Mesodermal cell (in vitro differentiated cells): ENCODE results near the gene PBX1.

Experiments
- H3K27ac ChIP-seq: 2 replicates; pipeline ENCODE4 v1.7.0; 2013; ENCODE audit warnings: mild to moderate bottlenecking, low read depth, low read length, moderate library complexity; ENCODE audit not compliant: severe bottlenecking
- H3K36me3 ChIP-seq: 2 replicates; pipeline ENCODE4 v1.7.1; 2013; ENCODE audit warnings: mild to moderate bottlenecking, low read length, moderate library complexity; ENCODE audit not compliant: control insufficient read depth, insufficient read depth
- H3K4me1 ChIP-seq: one replicate; pipeline ENCODE4 v1.7.1; 2013; ENCODE audit warnings: mild to moderate bottlenecking, low read length; ENCODE audit not compliant: insufficient read depth, control insufficient read depth, poor library complexity, severe bottlenecking
- H3K4me3 ChIP-seq: 2 replicates; pipeline ENCODE4 v1.7.0; 2013; ENCODE audit warnings: low read length, control low read depth, mild to moderate bottlenecking; ENCODE audit not compliant: insufficient read depth, poor library complexity, severe bottlenecking; ENCODE audit errors: extremely low read depth
- H3K9me3 ChIP-seq: 2 replicates; pipeline ENCODE4 v1.7.1; 2013; ENCODE audit warnings: mild to moderate bottlenecking, low read length, moderate library complexity; ENCODE audit not compliant: control insufficient read depth
- WGBS, 2 experiments: methylation state at CpG; one replicate each; pipeline ENCODE4 v1.1.5; 2013; ENCODE audit warnings: missing lambda C conversion rate in 2 of 2; ENCODE audit not compliant: insufficient coverage in 2 of 2; 5-methylcytosine and 5-hydroxymethylcytosine counted together

Gene PBX1

DNA sequence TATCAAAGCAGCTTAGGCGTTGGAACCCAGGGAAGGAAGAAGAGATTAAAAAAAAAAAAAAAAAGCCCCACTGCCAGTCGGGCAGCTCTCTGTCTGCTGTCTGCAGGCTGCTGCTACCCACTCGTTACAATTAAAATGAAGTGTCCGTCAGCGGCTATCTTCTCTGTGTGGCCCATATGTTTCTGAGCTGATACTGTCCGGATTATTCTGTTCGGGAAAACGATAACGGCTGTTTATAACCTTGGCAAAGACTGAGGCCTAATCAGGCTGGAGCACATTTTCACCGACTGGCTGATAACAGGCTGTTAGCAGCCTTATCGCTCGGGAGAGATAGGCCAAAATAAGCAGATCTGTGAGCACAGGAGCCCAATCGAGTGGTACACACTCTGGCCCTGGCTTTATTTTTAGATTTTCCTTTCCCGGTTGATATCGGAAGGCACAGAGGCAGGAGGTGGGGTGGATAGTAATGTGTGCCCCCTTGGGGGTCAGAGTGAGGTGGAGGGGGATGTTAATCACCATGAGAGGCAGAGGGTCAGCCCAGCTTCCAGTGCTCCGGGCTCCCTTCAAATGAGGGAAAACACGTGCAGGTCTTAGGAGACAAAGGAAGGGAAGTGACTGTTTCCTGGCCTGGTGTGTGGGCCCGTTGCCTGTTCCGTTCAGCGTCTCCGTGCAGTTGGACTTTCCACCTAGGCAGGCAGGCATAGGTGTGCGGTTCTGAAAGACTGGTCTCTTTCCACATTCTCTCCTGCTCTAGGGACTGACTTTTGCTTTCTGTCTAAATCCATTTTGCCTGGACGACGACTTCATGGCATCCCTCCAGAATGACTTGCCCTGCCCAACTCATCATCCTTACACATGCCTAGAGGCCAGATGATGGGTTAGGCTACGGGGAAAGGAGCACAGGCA lies 153.4 kb downstream of the PBX1 start:
- H3K36me3 ChIP-seq: no peaks in the 10 kb centered on the region
- no peak overlapping the region for H3K4me3 ChIP-seq
- 75 to 76% methylated on average over 21 to 23 of the region's 25 CpGs for WGBS, 2 experiments
- H3K4me1 ChIP-seq: peaks cover 10% of the 10 kb centered on the region
- no peaks in the 10 kb centered on the region for H3K9me3 ChIP-seq
- H3K27ac ChIP-seq: peak overlapping the region; percentile 62

DNA sequence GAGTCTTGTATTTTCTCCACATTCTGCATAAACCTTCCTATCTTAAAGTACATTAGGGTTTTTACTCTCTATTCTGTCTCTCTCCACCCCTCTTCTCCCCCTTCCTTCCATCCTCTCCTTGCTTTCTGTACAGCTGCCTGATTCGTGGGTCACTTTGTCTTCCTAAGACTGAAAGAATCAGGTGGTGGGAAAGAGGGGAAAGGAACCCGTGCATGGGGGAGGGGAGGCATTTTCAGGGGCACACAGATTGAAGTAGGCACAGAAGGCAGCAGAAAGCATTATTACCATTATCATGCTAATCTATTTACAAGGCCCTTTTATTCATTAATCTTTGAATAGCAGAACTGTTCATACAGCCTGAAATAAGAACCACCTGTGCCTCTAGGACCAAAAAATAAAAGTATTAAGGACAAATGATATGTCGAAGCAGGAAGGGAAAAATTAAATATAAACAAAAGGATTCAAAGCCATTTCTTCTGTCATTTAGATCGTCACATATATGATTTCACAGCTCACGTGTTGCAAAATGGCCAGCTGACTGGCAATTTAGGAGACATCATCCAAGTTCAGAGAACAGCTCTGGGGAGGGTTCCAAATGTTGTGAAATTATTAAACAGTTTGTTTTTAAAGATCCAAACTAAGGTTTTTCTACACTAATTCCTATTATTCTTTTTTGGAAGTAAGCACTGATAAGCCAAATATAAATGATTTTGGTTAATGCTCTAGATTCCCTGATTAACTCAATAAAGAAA lies 154.6 kb downstream of the PBX1 start:
- Histone ChIP-seq H3K4me1 (no peaks in the 10 kb centered on the region), H3K9me3 (no peaks in the 10 kb centered on the region), H3K36me3 (no peaks in the 10 kb centered on the region), H3K4me3 (no peak overlapping the region), H3K27ac (no peak overlapping the region)
- 100% methylated on average over 1 to 2 of the region's 5 CpGs for WGBS, 2 experiments

DNA sequence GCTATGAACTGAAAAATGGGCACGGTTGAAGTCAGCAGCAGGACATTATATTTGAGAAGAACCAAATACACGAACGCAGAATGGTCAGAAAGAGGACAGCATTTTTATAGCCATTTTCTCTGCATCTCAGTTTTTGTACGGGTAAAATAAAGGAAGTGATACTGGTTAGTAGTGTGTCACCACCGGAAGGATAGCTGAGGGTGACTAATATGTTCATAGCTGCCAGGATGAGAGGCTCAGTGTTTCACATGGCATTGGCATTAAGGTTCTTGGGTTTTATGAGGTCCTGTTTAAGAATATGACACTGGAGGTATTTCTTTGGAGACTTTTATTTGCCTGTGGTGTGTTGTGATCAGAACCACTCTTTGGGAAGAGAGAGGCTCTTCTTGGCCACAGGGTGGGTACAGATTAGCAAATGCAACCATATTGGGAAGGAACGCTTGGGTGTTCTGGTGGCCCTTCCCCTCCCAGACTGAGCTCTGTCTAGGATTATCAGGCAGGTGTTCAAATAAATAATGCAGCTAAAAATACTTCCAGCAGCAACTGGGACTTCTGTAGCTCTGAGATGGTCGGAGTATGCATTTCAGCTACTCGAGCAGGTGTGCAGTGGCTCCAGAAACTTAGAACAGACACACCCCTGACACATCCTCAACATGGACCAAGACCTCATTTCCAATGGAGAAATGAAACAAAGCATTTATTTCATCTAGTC lies 158.2 kb downstream of the PBX1 start:
- H3K36me3 ChIP-seq: peaks cover 6% of the 10 kb centered on the region
- 89 to 96% methylated on average over 7 to 8 of the region's 8 CpGs for WGBS, 2 experiments
- H3K4me3 ChIP-seq: no peak overlapping the region
- H3K27ac ChIP-seq: no peak overlapping the region
- no peaks in the 10 kb centered on the region for H3K9me3 ChIP-seq
- peaks cover 8% of the 10 kb centered on the region for H3K4me1 ChIP-seq

DNA sequence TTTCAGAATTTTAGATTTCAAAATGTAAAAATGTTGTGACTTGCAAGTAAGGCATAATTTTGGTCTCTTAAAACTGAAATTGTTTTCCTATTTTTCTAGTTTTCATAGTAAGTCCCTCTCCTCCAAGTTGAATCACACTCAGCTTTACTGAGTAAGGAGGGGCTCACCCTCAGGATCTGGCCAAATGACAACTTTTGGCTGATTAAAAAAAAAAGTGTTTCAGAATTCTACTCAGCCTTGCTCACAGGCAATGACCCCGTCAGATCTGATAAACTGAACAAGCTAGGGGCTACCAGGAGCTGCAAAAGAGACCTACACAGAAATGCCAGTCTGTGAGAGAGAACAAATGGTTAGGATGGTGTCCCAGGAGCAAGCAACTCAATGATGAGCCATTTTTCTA lies 159.8 kb downstream of the PBX1 start:
- H3K27ac ChIP-seq: no peak overlapping the region

DNA sequence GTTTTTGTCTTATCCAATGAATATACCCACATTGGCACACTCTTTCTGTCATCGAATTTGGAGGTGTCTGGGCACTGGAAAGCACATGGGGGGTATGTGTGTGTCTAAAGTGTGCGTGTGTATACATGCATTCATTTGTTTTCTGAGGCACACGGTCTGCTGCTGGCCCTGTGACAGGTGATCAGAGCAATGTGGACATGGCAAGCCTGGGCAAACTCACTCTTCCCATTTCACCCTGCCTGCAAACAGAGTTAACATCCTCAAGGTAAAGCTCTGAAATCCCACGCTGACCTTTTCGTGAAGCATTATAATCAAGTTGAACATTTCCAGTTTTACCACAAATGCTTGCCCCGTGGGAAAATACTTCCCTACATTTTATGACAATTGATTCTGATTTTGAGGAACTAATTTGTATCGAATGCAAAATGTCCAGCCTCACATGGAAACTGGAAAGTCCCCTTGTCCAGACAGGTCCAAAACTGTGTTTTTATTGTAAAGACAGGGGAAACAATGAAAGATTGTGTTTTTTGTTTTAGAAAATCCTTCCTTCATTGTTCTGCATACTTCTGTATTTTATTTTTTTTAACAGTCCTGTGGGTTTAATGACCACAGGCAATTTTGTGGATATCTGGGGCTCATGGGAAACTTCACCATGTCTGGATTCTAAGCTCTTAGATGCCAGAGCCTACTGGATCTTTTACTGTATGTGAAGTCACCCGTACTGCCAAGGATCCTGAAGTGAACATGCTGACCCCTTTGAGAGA lies 160.9 kb downstream of the PBX1 start:
- Histone ChIP-seq H3K27ac (no peak overlapping the region), H3K9me3 (no peaks in the 10 kb centered on the region), H3K36me3 (peaks cover 6% of the 10 kb centered on the region), H3K4me3 (no peak overlapping the region), H3K4me1 (peaks cover 8% of the 10 kb centered on the region)
- WGBS, 2 experiments: 82 to 94% methylated on average over 3 of the region's 8 CpGs

More for the DNA sequence above, 159.8 kb downstream of the PBX1 start:
- Histone ChIP-seq H3K4me3 (no peak overlapping the region), H3K4me1 (peaks cover 8% of the 10 kb centered on the region), H3K9me3 (no peaks in the 10 kb centered on the region), H3K36me3 (peaks cover 6% of the 10 kb centered on the region)
- 100% methylated on average over 1 of the region's 1 CpG; no CpG with 5 or more reads in 1 of the 2 experiments for WGBS, 2 experiments

DNA sequence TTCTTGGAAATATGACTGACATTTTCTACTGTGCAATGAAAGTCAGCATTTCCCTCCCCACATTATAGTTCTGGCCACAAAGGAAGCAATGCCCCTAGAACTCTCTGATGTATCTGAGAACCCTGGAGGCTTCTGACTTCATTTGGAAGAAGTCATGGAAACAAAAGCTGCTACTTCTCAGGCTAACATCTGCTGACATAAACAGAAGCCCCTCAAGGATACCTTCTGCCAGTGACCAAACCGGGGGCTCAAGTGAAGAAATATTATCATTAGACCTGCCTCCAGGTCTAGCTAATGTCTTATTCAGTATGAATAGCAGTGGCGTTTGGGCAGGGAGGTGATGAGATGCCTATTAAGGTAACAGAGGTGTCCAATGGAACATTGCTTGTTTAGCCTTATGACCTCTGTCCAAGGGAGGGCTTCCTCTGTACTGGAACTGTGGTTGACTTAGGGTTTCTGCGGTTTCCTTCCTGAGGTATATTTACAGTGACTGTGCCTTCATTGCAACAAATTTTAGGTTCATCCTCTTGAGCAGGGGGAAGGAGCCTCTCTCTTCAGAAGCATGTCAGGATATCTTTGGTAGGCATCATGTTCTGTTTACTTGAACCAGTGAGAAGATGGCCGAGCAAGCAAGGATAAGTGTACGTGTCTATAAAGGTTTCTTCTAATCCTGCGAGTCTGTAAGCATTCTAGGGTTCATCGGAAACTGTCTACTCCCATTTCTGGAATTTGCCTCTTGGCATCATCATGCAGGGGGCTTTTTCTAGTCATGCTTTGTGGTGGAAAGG lies 161.7 kb downstream of the PBX1 start:
- Histone ChIP-seq H3K27ac (no peak overlapping the region), H3K4me1 (peaks cover 8% of the 10 kb centered on the region), H3K4me3 (no peak overlapping the region), H3K36me3 (peaks cover 6% of the 10 kb centered on the region), H3K9me3 (no peaks in the 10 kb centered on the region)
- WGBS, 2 experiments: 91 to 94% methylated on average over 4 to 7 of the region's 7 CpGs

DNA sequence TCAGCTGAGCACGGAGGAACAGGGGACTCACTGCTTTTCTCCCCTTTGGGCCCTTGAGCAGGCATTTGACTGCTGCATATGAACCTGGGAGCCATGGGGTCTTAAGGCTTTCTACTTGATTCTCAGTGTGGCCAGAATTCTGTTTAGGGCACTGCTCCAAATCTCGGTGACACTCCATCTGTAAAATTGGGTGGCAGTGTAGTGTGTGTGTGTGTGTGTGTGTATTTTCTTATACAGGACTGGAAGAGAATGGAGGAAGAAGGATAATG lies 162.2 kb downstream of the PBX1 start:
- no peaks in the 10 kb centered on the region for H3K9me3 ChIP-seq
- H3K36me3 ChIP-seq: peaks cover 6% of the 10 kb centered on the region
- no peak overlapping the region for H3K27ac ChIP-seq
- peaks cover 8% of the 10 kb centered on the region for H3K4me1 ChIP-seq
- H3K4me3 ChIP-seq: no peak overlapping the region
- 90 to 95% methylated on average over 2 of the region's 2 CpGs for whole genome bisulfite sequencing, 2 experiments

DNA sequence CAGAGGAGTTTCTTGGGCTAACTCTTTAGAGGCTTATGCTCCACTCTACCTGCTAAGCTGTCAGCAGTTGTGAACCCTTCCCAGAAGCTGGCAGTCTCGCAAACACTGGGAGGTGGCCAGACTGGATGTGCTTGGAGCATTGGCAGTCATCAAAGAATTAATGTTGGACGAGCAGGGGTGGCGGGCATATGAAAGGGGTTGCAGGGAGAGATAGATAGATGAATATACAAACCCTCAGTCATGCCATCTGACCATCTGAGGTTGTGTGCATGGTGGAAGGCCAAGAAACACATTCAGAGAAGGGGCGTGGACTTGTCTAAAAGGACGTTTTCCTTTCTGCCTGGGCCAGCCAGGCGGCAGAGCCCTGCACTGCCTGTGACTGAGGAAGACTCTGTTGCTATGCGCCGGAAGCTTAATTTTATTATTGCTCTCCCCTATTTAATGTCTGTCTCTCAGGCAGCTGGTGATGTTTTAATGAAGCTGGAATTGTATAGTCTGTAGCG lies 164.4 kb downstream of the PBX1 start:
- WGBS, 2 experiments: 89 to 95% methylated on average over 4 to 6 of the region's 9 CpGs

DNA sequence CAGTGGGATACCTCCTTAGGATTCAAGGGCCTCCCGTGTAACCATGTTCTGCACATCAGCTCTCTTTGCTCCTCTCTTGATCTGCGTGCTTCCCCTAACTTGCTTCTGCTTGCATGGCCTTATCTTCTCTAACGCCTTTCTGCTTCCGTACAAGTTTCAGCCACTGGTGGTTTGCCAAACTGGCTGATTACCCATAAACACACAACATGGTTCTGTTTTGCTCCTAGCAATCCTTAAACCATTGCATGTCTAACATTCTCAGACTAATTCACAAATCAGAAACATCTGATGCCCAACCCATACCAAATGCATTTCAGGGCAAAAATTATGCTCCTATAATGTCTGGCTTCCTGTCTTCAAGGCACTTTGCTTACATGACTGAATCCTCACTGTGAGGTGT lies 166.4 kb downstream of the PBX1 start:
- H3K27ac ChIP-seq: no peak overlapping the region
- WGBS, 2 experiments: 94 to 95% methylated on average over 4 of the region's 4 CpGs
- peaks cover 6% of the 10 kb centered on the region for H3K36me3 ChIP-seq
- peaks cover 8% of the 10 kb centered on the region for H3K4me1 ChIP-seq
- no peak overlapping the region for H3K4me3 ChIP-seq
- H3K9me3 ChIP-seq: no peaks in the 10 kb centered on the region

More for the DNA sequence above, 164.4 kb downstream of the PBX1 start:
- H3K36me3 ChIP-seq: peaks cover 6% of the 10 kb centered on the region
- H3K4me1 ChIP-seq: peaks cover 8% of the 10 kb centered on the region
- no peak overlapping the region for H3K27ac ChIP-seq
- H3K4me3 ChIP-seq: no peak overlapping the region
- no peaks in the 10 kb centered on the region for H3K9me3 ChIP-seq
